GM12878 (cell line): ENCODE data around the gene FBXO42. TPM values are rescaled to one million over a fixed set of nuclear protein-coding genes. Genes with fewer than 3 reads are reported as not detected.

Experiments
- ATAC-seq: fragments of 200-7000 bp; cut with Tn5 transposase; 3 replicates; pipeline ENCODE4 v1.9.1; 2020; ENCODE audit warnings: mild to moderate bottlenecking, moderate library complexity
- BruUV-seq: library from RNA; stranded (reverse); fragments of 400-500 nt; replicated peaks from 2 replicates; lab custom pipeline; 2021; lab: Mats Ljungman, UMichigan
- CTCF ChIA-PET: fragments of 300-600 bp; sonication (Branson Sonifier 250); formaldehyde crosslinking; extraction: SDS; loops from one replicate; lab custom pipeline; 2021; ENCODE audit warnings: inconsistent platforms; lab: Yijun Ruan, JAX
- POLR2A ChIA-PET: fragments of 350-600 bp; formaldehyde crosslinking; extraction: SDS; loops from one replicate; lab custom pipeline; 2021; ENCODE audit warnings: inconsistent platforms; lab: Charles Lee
- RAD21 ChIA-PET: fragments of 300-600 bp; sonication (Branson Sonifier 250); formaldehyde crosslinking; loops from one replicate; lab custom pipeline; 2023; ENCODE audit warnings: antibody characterized with exemption; ENCODE audit not compliant: unreplicated experiment; lab: Charles Lee
- SMC1A ChIA-PET: fragments of 300-600 bp; sonication (Branson Sonifier 250); formaldehyde crosslinking; loops from one replicate; lab custom pipeline; 2023; ENCODE audit not compliant: unreplicated experiment, uncharacterized antibody; lab: Charles Lee
- DNase-seq: peaks from one replicate; pipeline ENCODE4 v3.0.0-alpha.2; 2011; ENCODE audit warnings: low read depth, low spot score
- FAIRE-seq: peaks from 3 replicates; lab custom pipeline; 2011; peaks lifted over from hg19 to GRCh38; lab: Jason Lieb, UNC
- H2AFZ ChIP-seq: 2 replicates; pipeline ENCODE4 v1.6.0; 2011; ENCODE audit warnings: low read depth, low read length, control low read depth; ENCODE audit not compliant: control insufficient read depth
- H3K27ac ChIP-seq: 2 replicates; pipeline ENCODE4 v1.5.1; 2011; ENCODE audit warnings: control low read depth; ENCODE audit not compliant: control insufficient read depth, insufficient read depth
- H3K27me3 ChIP-seq, 2 experiments: replicated peaks in 1 of 2; 2 replicates each; pipeline versions ENCODE4 v1.6.0 to v1.6.1; 2011; ENCODE audit warnings: low read length in 1 of 2; ENCODE audit not compliant: control insufficient read depth in 2 of 2, insufficient read depth in 2 of 2
- H3K36me3 ChIP-seq, 2 experiments: 2 replicates each; pipeline ENCODE4 v1.5.1; 2011; ENCODE audit warnings: low read length in 1 of 2; ENCODE audit not compliant: control insufficient read depth in 2 of 2, insufficient read depth in 2 of 2
- H3K4me1 ChIP-seq: 2 replicates; pipeline ENCODE4 v1.6.1; 2011; ENCODE audit warnings: mild to moderate bottlenecking, low read length, moderate library complexity, mixed read lengths; ENCODE audit not compliant: control insufficient read depth, insufficient read depth
- H3K4me2 ChIP-seq: 2 replicates; pipeline ENCODE4 v1.6.0; 2011; ENCODE audit warnings: control low read depth; ENCODE audit not compliant: control insufficient read depth, insufficient read depth
- H3K4me3 ChIP-seq: fragments of 200-600 bp; sonication (generic); 2 replicates; pipeline ENCODE4 v1.5.1; 2016
- H3K79me2 ChIP-seq: 2 replicates; pipeline ENCODE4 v1.6.0; 2011; ENCODE audit warnings: low read length; ENCODE audit not compliant: control insufficient read depth, insufficient read depth
- H3K9ac ChIP-seq: 2 replicates; pipeline ENCODE4 v1.8.0; 2011; ENCODE audit warnings: low read length, control low read depth, mixed read lengths; ENCODE audit not compliant: control insufficient read depth, insufficient read depth
- H3K9me3 ChIP-seq: replicated peaks from 3 replicates; pipeline ENCODE4 v1.5.1; 2011; ENCODE audit warnings: mild to moderate bottlenecking, low read length; ENCODE audit not compliant: control insufficient read depth, insufficient read depth
- H4K20me1 ChIP-seq: 2 replicates; pipeline ENCODE4 v1.6.0; 2011; ENCODE audit not compliant: control insufficient read depth, insufficient read depth
- CBX5 ChIP-seq: sonication (generic); IDR thresholded peaks from 2 replicates; pipeline ENCODE4 v1.6.1; 2016; ENCODE audit warnings: low read depth, moderate library complexity, mild to moderate bottlenecking, inconsistent platforms
- CTCF ChIP-seq, 3 experiments: IDR thresholded peaks in 2 of 3; conservative IDR thresholded peaks in 1 of 3; 2 replicates each; pipeline ENCODE4 v1.5.1; 2011; ENCODE audit warnings: low read depth in 3 of 3, low read length in 3 of 3, mild to moderate bottlenecking in 3 of 3, control low read depth in 2 of 3, moderate library complexity in 2 of 3, inconsistent platforms in 1 of 3, mixed read lengths in 1 of 3; ENCODE audit not compliant: control insufficient read depth in 2 of 3, insufficient read depth in 1 of 3; ENCODE audit errors: extremely low read depth in 1 of 3
- EED ChIP-seq: sonication (generic); IDR thresholded peaks from 2 replicates; pipeline ENCODE4 v1.6.1; 2016; ENCODE audit warnings: antibody characterized with exemption, low read depth
- EZH2 ChIP-seq: IDR thresholded peaks from 2 replicates; pipeline ENCODE4 v1.6.1; 2012; ENCODE audit warnings: low read depth, mild to moderate bottlenecking, control low read depth, inconsistent platforms, low read length, borderline replicate concordance; ENCODE audit not compliant: control insufficient read depth
- HDGF ChIP-seq: fragments of 450-650 bp; IDR thresholded peaks from 2 replicates; pipeline ENCODE4 v1.6.1; 2016; ENCODE audit warnings: antibody characterized with exemption
- IKZF1 ChIP-seq: fragments of 450-650 bp; conservative IDR thresholded peaks from 2 replicates; pipeline ENCODE4 v1.6.1; 2017; ENCODE audit warnings: antibody characterized with exemption, mild to moderate bottlenecking
- LARP7 ChIP-seq: fragments of 450-650 bp; IDR thresholded peaks from 2 replicates; pipeline ENCODE4 v1.6.1; 2017; ENCODE audit warnings: mild to moderate bottlenecking
- MLLT1 ChIP-seq: fragments of 450-650 bp; IDR thresholded peaks from 2 replicates; pipeline ENCODE4 v1.6.1; 2016; ENCODE audit warnings: mild to moderate bottlenecking
- NFXL1 ChIP-seq: fragments of 450-650 bp; IDR thresholded peaks from 2 replicates; pipeline ENCODE4 v1.6.1; 2017; ENCODE audit warnings: antibody characterized with exemption, mild to moderate bottlenecking, borderline replicate concordance
- POLR2AphosphoS2 ChIP-seq: IDR thresholded peaks from 2 replicates; pipeline ENCODE4 v1.6.1; 2011; ENCODE audit warnings: low read depth, mild to moderate bottlenecking, low read length, improper control_type of control experiment, moderate library complexity
- RBBP5 ChIP-seq: fragments of 200-600 bp; sonication (generic); conservative IDR thresholded peaks from 2 replicates; pipeline ENCODE4 v1.6.1; 2016
- SPI1 ChIP-seq: IDR thresholded peaks from 2 replicates; pipeline ENCODE4 v1.6.1; 2011; ENCODE audit warnings: low read depth, mild to moderate bottlenecking, low read length, moderate library complexity, borderline replicate concordance; ENCODE audit not compliant: insufficient read depth
- STAT3 ChIP-seq: IDR thresholded peaks from 2 replicates; pipeline ENCODE4 v1.6.1; 2011; ENCODE audit warnings: low read depth, low read length, improper control_type of control experiment
- TCF3 ChIP-seq: IDR thresholded peaks from 2 replicates; pipeline ENCODE4 v1.6.1; 2012; ENCODE audit warnings: low read depth, mild to moderate bottlenecking, low read length, borderline replicate concordance; ENCODE audit not compliant: insufficient read depth
- YY1 ChIP-seq: IDR thresholded peaks from 2 replicates; pipeline ENCODE4 v1.6.1; 2011; ENCODE audit warnings: low read depth, mild to moderate bottlenecking, low read length
- WGBS: methylation state at CpG from one replicate; pipeline ENCODE4 v1.1.6; 2016; ENCODE audit warnings: low lambda C conversion rate; ENCODE audit not compliant: insufficient replicate concordance, insufficient coverage; ENCODE audit errors: missing lambda C conversion rate; 5-methylcytosine and 5-hydroxymethylcytosine counted together
- in situ Hi-C: fragments of 300-500 bp; cut with MboI; formaldehyde crosslinking; loops from 9 replicates; pipeline ENCODE4 v1.14.3; 2018; ENCODE audit warnings: mixed read lengths
- intact Hi-C: fragments of 100-400 bp; cut with micrococcal nuclease; formaldehyde crosslinking; loops from one replicate; pipeline ENCODE4 v1.14.2; 2022; ENCODE audit not compliant: unreplicated experiment
- polyA plus RNA-seq, 11 experiments: library from polyadenylated mRNA; depleted of rRNA in 4 of 11; unstranded in 6 of 11; stranded (reverse) in 5 of 11; fragments of >200 nt; fragmentation: Nextera tagmentation in 4 of 11; fragmentation: Illumina TruSeq in 1 of 11; extraction: Ambion mirVana in 4 of 11; extraction: Trizol in 1 of 11; gene quantifications; 1 replicate in 1 of 11; 2 replicates in 10 of 11; pipeline versions ENCODE4 v1.2.1 to v1.2.3, GENCODE V29; 2011 to 2016; ENCODE audit warnings: inconsistent platforms in 2 of 11, missing spikeins in 2 of 11, low read depth in 1 of 11
- total RNA-seq, 4 experiments: library from RNA; depleted of rRNA in 3 of 4; stranded (reverse); fragments of >200 nt in 3 of 4; fragmentation: Illumina TruSeq in 1 of 4; extraction: Trizol in 1 of 4; gene quantifications; 2 replicates each; pipeline versions ENCODE4 v1.2.1 to v1.2.3, GENCODE V29; 2013 to 2021

FBXO42 gene
- total and polyA plus RNA-seq, 10 of the 15 experiments (the other 5 are each of a cell fraction or from before 2014, with no cell fraction given): 6.1 to 23.8 (median 15.2) TPM

GRCh38 chr1:16250524-16251251, 101.6 kb downstream of the FBXO42 start:
- FAIRE-seq (no peak), ATAC-seq (no peak), DNase-seq (no peak)
- Histone ChIP-seq H3K36me3 (peaks cover 14 to 22% of the 10 kb centered on the region in 2 experiments; a peak in 3 of 4 replicates), H3K79me2 (no peaks in the 10 kb centered on the region), H3K4me2 (no peak overlapping the region), H4K20me1 (no peaks in the 10 kb centered on the region), H3K27me3 (no peaks in the 10 kb centered on the region), H3K4me1 (peaks cover 22% of the 10 kb centered on the region), H3K27ac (no peak overlapping the region), H3K9ac (no peak overlapping the region), H2AFZ (no peak overlapping the region), H3K4me3 (no peak overlapping the region), H3K9me3 (no peaks in the 10 kb centered on the region)
- POLR2A ChIA-PET: no interaction called here
- SMC1A ChIA-PET: no interaction called here
- intact Hi-C loops (no loop called here), in situ Hi-C loops (no loop called here)
- TF ChIP-seq CBX5 (no peak), TCF3 (no peak), STAT3 (no peak), CTCF (IDR thresholded peaks at IDR 0.05 in 2 of 3, conservative IDR thresholded peaks at IDR 0.05 in 1 of 3; ENCODE audit: control insufficient read depth in 2 of 3, extremely low read depth in 1 of 3, insufficient read depth in 1 of 3, low read depth in 3 of 3, low read length in 3 of 3) (no peak), IKZF1 (no peak), RBBP5 (no peak), YY1 (no peak), EZH2 (no peak), MLLT1 (no peak), EED (no peak), POLR2AphosphoS2 (no peak), HDGF (no peak), NFXL1 (no peak), SPI1 (no peak), LARP7 (no peak)
- 95% methylated on average over 15 of the region's 15 CpGs for WGBS
- CTCF ChIA-PET: interaction anchor here (3.4 kb wide), 1 partner anchor 113 kb away, joined by 27 read pairs; no protein-coding TSS in a partner anchor
- no TSS peak for BruUV-seq
- RAD21 ChIA-PET: interaction anchor here (1.3 kb wide), 1 partner anchor 102 kb away, joined by 3 read pairs; the partner anchor contains the start of gene FBXO42
